Liver (tissue), 9 donors: ENCODE data around the gene ARHGAP30. TPM values are rescaled to one million over a fixed set of nuclear protein-coding genes. Genes with fewer than 3 reads are reported as not detected.

Experiments used
- DNase-seq: peaks from one replicate; pipeline ENCODE4 v3.0.0-alpha.2; 2017; ENCODE audit warnings: low spot score
- H3K27ac ChIP-seq, 2 donors: one replicate each; pipeline ENCODE4 v1.7.0; 2013; ENCODE audit warnings: inconsistent platforms in 2 of 2, low read length in 2 of 2, control low read depth in 1 of 2, low read depth in 1 of 2, mild to moderate bottlenecking in 1 of 2
- H3K27me3 ChIP-seq, 4 donors: one replicate each; pipeline versions ENCODE4 v1.6.1 to v1.7.0; 2013; ENCODE audit warnings: low read length in 3 of 4, inconsistent platforms in 1 of 4, mild to moderate bottlenecking in 1 of 4, moderate library complexity in 1 of 4; ENCODE audit not compliant: control insufficient read depth in 4 of 4, insufficient read depth in 4 of 4
- H3K36me3 ChIP-seq, 4 donors: one replicate each; pipeline versions ENCODE4 v1.6.1 to v1.7.0; 2013; ENCODE audit warnings: low read length in 3 of 4, mild to moderate bottlenecking in 3 of 4, low read depth in 1 of 4, moderate library complexity in 1 of 4; ENCODE audit not compliant: control insufficient read depth in 4 of 4, insufficient read depth in 3 of 4
- H3K4me1 ChIP-seq, 4 donors: one replicate each; pipeline versions ENCODE4 v1.6.1 to v1.7.0; 2013; ENCODE audit warnings: low read length in 3 of 4, mild to moderate bottlenecking in 3 of 4, moderate library complexity in 1 of 4; ENCODE audit not compliant: control insufficient read depth in 4 of 4, insufficient read depth in 4 of 4
- H3K4me3 ChIP-seq, 3 donors: one replicate each; pipeline versions ENCODE4 v1.6.1 to v1.7.0; 2013; ENCODE audit warnings: low read length in 3 of 3, control low read depth in 1 of 3, low read depth in 1 of 3, mild to moderate bottlenecking in 1 of 3
- H3K9ac ChIP-seq, 2 donors: one replicate each; pipeline ENCODE4 v1.7.0; 2013; ENCODE audit warnings: low read length in 2 of 2, mild to moderate bottlenecking in 2 of 2, moderate library complexity in 2 of 2, control low read depth in 1 of 2, low read depth in 1 of 2
- H3K9me3 ChIP-seq, 4 donors: one replicate each; pipeline versions ENCODE4 v1.6.1 to v1.7.0; 2013; ENCODE audit warnings: low read length in 3 of 4; ENCODE audit not compliant: control insufficient read depth in 4 of 4
- EGR1 ChIP-seq, 2 donors: IDR thresholded peaks; 2 replicates each; pipeline ENCODE4 v1.6.1; 2016 to 2018; ENCODE audit warnings: antibody characterized with exemption in 2 of 2, low read depth in 2 of 2
- FOXA1 ChIP-seq: IDR thresholded peaks from 2 replicates; pipeline ENCODE4 v1.6.1; 2016; ENCODE audit warnings: antibody characterized with exemption
- FOXA2 ChIP-seq: IDR thresholded peaks from 2 replicates; pipeline ENCODE4 v1.6.1; 2016; ENCODE audit warnings: antibody characterized with exemption
- GABPA ChIP-seq, 2 donors: IDR thresholded peaks in 1 of 2; conservative IDR thresholded peaks in 1 of 2; 2 replicates each; pipeline ENCODE4 v1.6.1; 2016; ENCODE audit warnings: antibody characterized with exemption in 2 of 2, mild to moderate bottlenecking in 1 of 2, moderate library complexity in 1 of 2
- HNF4A ChIP-seq, 2 donors: conservative IDR thresholded peaks; 2 replicates each; pipeline ENCODE4 v1.6.1; 2016; ENCODE audit warnings: antibody characterized with exemption in 2 of 2, mild to moderate bottlenecking in 2 of 2
- HNF4G ChIP-seq: IDR thresholded peaks from 2 replicates; pipeline ENCODE4 v1.6.1; 2016; ENCODE audit warnings: antibody characterized with exemption
- JUND ChIP-seq, 2 donors: IDR thresholded peaks; 2 replicates each; pipeline ENCODE4 v1.6.1; 2016; ENCODE audit warnings: antibody characterized with exemption in 2 of 2
- MAX ChIP-seq: IDR thresholded peaks from 2 replicates; pipeline ENCODE4 v1.6.1; 2016; ENCODE audit warnings: antibody characterized with exemption
- NR2F2 ChIP-seq: IDR thresholded peaks from 2 replicates; pipeline ENCODE4 v1.6.1; 2016; ENCODE audit warnings: antibody characterized with exemption
- RAD21 ChIP-seq, 2 donors: IDR thresholded peaks; 2 replicates each; pipeline ENCODE4 v1.6.1; 2016; ENCODE audit warnings: antibody characterized with exemption in 2 of 2, mild to moderate bottlenecking in 2 of 2
- REST ChIP-seq: IDR thresholded peaks from 2 replicates; pipeline ENCODE4 v1.6.1; 2016; ENCODE audit warnings: antibody characterized with exemption, mild to moderate bottlenecking
- RXRA ChIP-seq, 2 donors: IDR thresholded peaks; 2 replicates each; pipeline ENCODE4 v1.6.1; 2017 to 2018; ENCODE audit warnings: antibody characterized with exemption in 2 of 2, mild to moderate bottlenecking in 1 of 2
- SP1 ChIP-seq: IDR thresholded peaks from 2 replicates; pipeline ENCODE4 v1.6.1; 2018; ENCODE audit warnings: antibody characterized with exemption, mild to moderate bottlenecking
- TAF1 ChIP-seq: conservative IDR thresholded peaks from 2 replicates; pipeline ENCODE4 v1.6.1; 2016; ENCODE audit warnings: antibody characterized with exemption, mild to moderate bottlenecking
- YY1 ChIP-seq: IDR thresholded peaks from 2 replicates; pipeline ENCODE4 v1.6.1; 2016; ENCODE audit warnings: antibody characterized with exemption, mild to moderate bottlenecking
- WGBS: extraction: QIAGEN DNeasy Blood & Tissue Kit; methylation state at CpG from one replicate; pipeline ENCODE4 v1.1.7; 2013; 5-methylcytosine and 5-hydroxymethylcytosine counted together
- polyA plus RNA-seq, 2 donors: library from polyadenylated mRNA; stranded (reverse) in 1 of 2; unstranded in 1 of 2; fragments of 200-250 nt in 1 of 2; fragments of >200 nt in 1 of 2; fragmentation: Nextera tagmentation in 1 of 2; extraction: Ambion mirVana in 1 of 2; gene quantifications; one replicate each; pipeline versions ENCODE4 v1.2.1 to v1.2.3, GENCODE V29; 2013 to 2015
- total RNA-seq, 2 donors: library from RNA; depleted of rRNA; stranded (reverse); fragments of >200 nt; gene quantifications; one replicate each; pipeline ENCODE4 v1.2.3, GENCODE V29; 2014
- TF ChIP-seq, protein P1 (sequence below): IDR thresholded peaks from 2 replicates; pipeline ENCODE4 v1.6.1; 2016; ENCODE audit warnings: antibody characterized with exemption
- donor health status: healthy.
- donor health status: healthy.
- donor health status: healthy.
- donor health status: healthy.
- donor health status: healthy.

Gene ARHGAP30
- total and polyA plus RNA-seq, 4 donors: 1.2 to 8.9 (median 5.0) TPM

GRCh38 chr1:161061419-161061818 lies 8.3 kb downstream of the ARHGAP30 start:
- 94% methylated on average over 4 of the region's 4 CpGs for WGBS
- Histone ChIP-seq H3K4me1 (no peaks in the 10 kb centered on the region), H3K27me3 (no peaks in the 10 kb centered on the region), H3K27ac (no peak overlapping the region), H3K9me3 (no peaks in the 10 kb centered on the region), H3K9ac (no peak overlapping the region), H3K36me3 (no peaks in the 10 kb centered on the region), H3K4me3 (no peak overlapping the region)
- TF ChIP-seq MAX (no peak), REST (no peak), RXRA (IDR thresholded peaks at IDR 0.05) (no peak)
- no peak for DNase-seq

DNA sequence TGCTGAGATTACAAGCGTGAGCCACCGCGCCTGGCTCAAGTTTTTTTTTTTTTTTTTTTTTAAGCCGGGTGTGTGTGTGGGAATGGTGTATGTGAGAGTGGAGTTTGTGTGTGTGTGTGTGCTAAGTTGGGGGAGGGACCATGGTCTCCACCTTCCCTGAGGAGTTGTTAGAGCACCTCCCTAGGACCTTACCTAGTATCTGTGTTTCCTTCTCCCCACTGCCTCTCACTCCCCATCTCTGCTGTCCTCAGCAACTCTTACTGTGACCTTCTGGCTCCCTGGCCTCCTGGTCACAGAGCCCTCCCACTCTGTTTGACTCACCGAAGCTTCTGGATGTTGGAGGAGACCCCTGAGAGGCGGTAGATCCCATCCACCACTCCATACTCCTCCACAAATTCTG lies 10.4 kb downstream of the ARHGAP30 start:
- Histone ChIP-seq H3K4me3 (no peak overlapping the region), H3K27me3 (no peaks in the 10 kb centered on the region), H3K9ac (no peak overlapping the region), H3K27ac (no peak overlapping the region), H3K9me3 (no peaks in the 10 kb centered on the region), H3K4me1 (no peaks in the 10 kb centered on the region), H3K36me3 (no peaks in the 10 kb centered on the region)
- WGBS: 82% methylated on average over 6 of the region's 6 CpGs
- TF ChIP-seq, protein P1, sequence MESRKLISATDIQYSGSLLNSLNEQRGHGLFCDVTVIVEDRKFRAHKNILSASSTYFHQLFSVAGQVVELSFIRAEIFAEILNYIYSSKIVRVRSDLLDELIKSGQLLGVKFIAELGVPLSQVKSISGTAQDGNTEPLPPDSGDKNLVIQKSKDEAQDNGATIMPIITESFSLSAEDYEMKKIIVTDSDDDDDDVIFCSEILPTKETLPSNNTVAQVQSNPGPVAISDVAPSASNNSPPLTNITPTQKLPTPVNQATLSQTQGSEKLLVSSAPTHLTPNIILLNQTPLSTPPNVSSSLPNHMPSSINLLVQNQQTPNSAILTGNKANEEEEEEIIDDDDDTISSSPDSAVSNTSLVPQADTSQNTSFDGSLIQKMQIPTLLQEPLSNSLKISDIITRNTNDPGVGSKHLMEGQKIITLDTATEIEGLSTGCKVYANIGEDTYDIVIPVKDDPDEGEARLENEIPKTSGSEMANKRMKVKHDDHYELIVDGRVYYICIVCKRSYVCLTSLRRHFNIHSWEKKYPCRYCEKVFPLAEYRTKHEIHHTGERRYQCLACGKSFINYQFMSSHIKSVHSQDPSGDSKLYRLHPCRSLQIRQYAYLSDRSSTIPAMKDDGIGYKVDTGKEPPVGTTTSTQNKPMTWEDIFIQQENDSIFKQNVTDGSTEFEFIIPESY: no peak
- TF ChIP-seq HNF4A (conservative IDR thresholded peaks at IDR 0.05): no peak
- TF ChIP-seq FOXA2: no peak
- TF ChIP-seq NR2F2: no peak
- TF ChIP-seq GABPA (IDR thresholded peaks at IDR 0.05 in 1 of 2, conservative IDR thresholded peaks at IDR 0.05 in 1 of 2): no peak
- TF ChIP-seq TAF1: no peak
- TF ChIP-seq SP1: no peak
- TF ChIP-seq REST: no peak
- no peak for TF ChIP-seq JUND (IDR thresholded peaks at IDR 0.05)
- no peak for TF ChIP-seq FOXA1
- TF ChIP-seq HNF4G: no peak
- TF ChIP-seq EGR1 (IDR thresholded peaks at IDR 0.05; ENCODE audit: low read depth in 2 of 2): no peak
- TF ChIP-seq RXRA (IDR thresholded peaks at IDR 0.05): no peak
- TF ChIP-seq RAD21 (IDR thresholded peaks at IDR 0.05): no peak
- TF ChIP-seq YY1: no peak
- DNase-seq: no peak
